ENCODE results near the gene SNRNP200. TPM values are rescaled to one million over a fixed set of nuclear protein-coding genes. Genes with fewer than 3 reads are reported as not detected.

Gene SNRNP200
- total RNA-seq, 1 donor from 2014 or later: 104 TPM

GRCh38 chr2:96251721-96252292 is 53.5 kb downstream of the SNRNP200 start:
- Histone ChIP-seq H3K36me3 (ENCODE audit: control insufficient read depth, insufficient read depth, low read length) (peaks cover 4% of the 10 kb centered on the region), H3K4me3 (ENCODE audit: low read depth, low read length) (no peak overlapping the region), H3K27me3 (ENCODE audit: control insufficient read depth, insufficient read depth, low read length) (no peaks in the 10 kb centered on the region)
- peak; percentile 87 for DNase-seq (ENCODE audit: low read depth)
- no peak for TF ChIP-seq CTCF (IDR thresholded peaks at IDR 0.05; ENCODE audit: insufficient read depth, low read length, poor library complexity, severe bottlenecking)

GRCh38 chr2:96250188-96250587 is 55.2 kb downstream of the SNRNP200 start:
- no peak for TF ChIP-seq CTCF (IDR thresholded peaks at IDR 0.05; ENCODE audit: insufficient read depth, low read length, poor library complexity, severe bottlenecking)
- H3K27me3 ChIP-seq (ENCODE audit: control insufficient read depth, insufficient read depth, low read length): no peaks in the 10 kb centered on the region
- H3K4me3 ChIP-seq (ENCODE audit: low read depth, low read length): no peak overlapping the region
- peaks cover 4% of the 10 kb centered on the region for H3K36me3 ChIP-seq (ENCODE audit: control insufficient read depth, insufficient read depth, low read length)
- DNase-seq (ENCODE audit: low read depth): no peak

GRCh38 chr2:96249654-96250053 is 55.7 kb downstream of the SNRNP200 start:
- DNase-seq (ENCODE audit: low read depth): no peak
- no peaks in the 10 kb centered on the region for H3K27me3 ChIP-seq (ENCODE audit: control insufficient read depth, insufficient read depth, low read length)
- no peak overlapping the region for H3K4me3 ChIP-seq (ENCODE audit: low read depth, low read length)
- peaks cover 4% of the 10 kb centered on the region for H3K36me3 ChIP-seq (ENCODE audit: control insufficient read depth, insufficient read depth, low read length)
- no peak for TF ChIP-seq CTCF (IDR thresholded peaks at IDR 0.05; ENCODE audit: insufficient read depth, low read length, poor library complexity, severe bottlenecking)

GRCh38 chr2:96248624-96249023 is 56.7 kb downstream of the SNRNP200 start:
- DNase-seq (ENCODE audit: low read depth): no peak
- Histone ChIP-seq H3K36me3 (ENCODE audit: control insufficient read depth, insufficient read depth, low read length) (peaks cover 2% of the 10 kb centered on the region), H3K4me3 (ENCODE audit: low read depth, low read length) (no peak overlapping the region), H3K27me3 (ENCODE audit: control insufficient read depth, insufficient read depth, low read length) (no peaks in the 10 kb centered on the region)
- TF ChIP-seq CTCF (IDR thresholded peaks at IDR 0.05; ENCODE audit: insufficient read depth, low read length, poor library complexity, severe bottlenecking): no peak

GRCh38 chr2:96247896-96248295 is 57.5 kb downstream of the SNRNP200 start:
- Histone ChIP-seq H3K27me3 (ENCODE audit: control insufficient read depth, insufficient read depth, low read length) (no peaks in the 10 kb centered on the region), H3K36me3 (ENCODE audit: control insufficient read depth, insufficient read depth, low read length) (peaks cover 2% of the 10 kb centered on the region), H3K4me3 (ENCODE audit: low read depth, low read length) (no peak overlapping the region)
- no peak for DNase-seq (ENCODE audit: low read depth)
- no peak for TF ChIP-seq CTCF (IDR thresholded peaks at IDR 0.05; ENCODE audit: insufficient read depth, low read length, poor library complexity, severe bottlenecking)

- no peak for TF ChIP-seq CTCF (IDR thresholded peaks at IDR 0.05; ENCODE audit: insufficient read depth, low read length, poor library complexity, severe bottlenecking)
- no peaks in the 10 kb centered on the region for H3K27me3 ChIP-seq (ENCODE audit: control insufficient read depth, insufficient read depth, low read length)
- no peak overlapping the region for H3K4me3 ChIP-seq (ENCODE audit: low read depth, low read length)
- no peak for DNase-seq (ENCODE audit: low read depth)
- H3K36me3 ChIP-seq (ENCODE audit: control insufficient read depth, insufficient read depth, low read length): peaks cover under 1% of the 10 kb centered on the region
Measured at GRCh38 chr2:96247009-96247408, 58.3 kb downstream of the SNRNP200 start.
